Measurements from ENCODE around the gene CSNK2A1. TPM values are rescaled to one million over a fixed set of nuclear protein-coding genes. Genes with fewer than 3 reads are reported as not detected.

Gene CSNK2A1
- total and polyA plus RNA-seq, 3 donors from 2014 or later: 143 to 192 (median 172) TPM

DNA sequence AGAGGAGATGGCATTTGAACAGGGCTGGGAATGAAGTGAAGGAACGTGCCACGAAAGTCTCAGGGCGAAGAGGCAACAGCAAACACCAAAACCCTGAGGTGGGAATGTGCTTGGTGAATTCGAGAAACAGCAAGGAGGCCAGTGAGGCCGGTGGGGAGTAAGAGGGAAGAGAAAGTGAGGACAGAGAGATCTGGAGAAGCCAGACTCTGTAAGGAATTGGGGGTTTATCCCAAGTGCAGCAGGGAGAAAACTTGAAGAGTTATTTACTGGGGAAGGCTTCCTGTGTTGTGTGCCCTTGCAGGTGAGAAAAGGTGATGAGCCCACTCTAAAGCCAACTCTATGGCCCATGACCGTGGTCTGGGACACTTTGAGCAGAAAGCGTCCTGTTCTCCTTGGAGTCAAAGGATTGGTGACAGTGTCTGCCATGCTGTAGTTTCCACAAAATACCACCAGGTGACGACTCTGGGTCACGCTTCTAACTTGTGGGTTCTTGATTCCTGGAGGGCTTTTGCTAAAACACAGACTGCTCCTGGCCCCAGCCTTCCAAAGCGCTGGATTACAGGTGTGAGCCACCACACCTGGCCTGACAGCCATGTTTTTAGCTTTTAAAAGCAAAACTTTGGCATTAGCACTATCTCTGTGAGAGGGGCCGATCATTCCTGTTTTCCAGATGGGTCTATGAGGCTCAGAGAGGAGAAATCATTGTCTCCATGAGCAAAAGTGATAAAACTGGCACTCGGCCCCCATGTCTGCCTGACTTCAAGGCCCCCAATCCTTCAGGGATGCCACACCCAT lies 18.0 kb upstream of the CSNK2A1 start:
- Histone ChIP-seq H3K27ac (no peak overlapping the region), H3K9me3 (no peaks in the 10 kb centered on the region), H3K4me3 (no peak overlapping the region), H3K27me3 (no peaks in the 10 kb centered on the region), H3K4me1 (no peaks in the 10 kb centered on the region), H3K36me3 (ENCODE audit: low read depth, missing control alignments) (no peaks in the 10 kb centered on the region)
- DNase-seq: peak; percentile 80
- peak; percentile 84 to 97 (median 97) for TF ChIP-seq CTCF (IDR thresholded peaks at IDR 0.05)
- no peak for TF ChIP-seq POLR2A (IDR thresholded peaks at IDR 0.05)
- intact Hi-C loops (cut with DNase I; ENCODE audit: low total_unique reads): loop anchor here (5.0 to 10.0 kb wide), 2 partner anchors 86 to 163 kb away; no protein-coding TSS in a partner anchor
- WGBS, 2 donors: 40 to 44% methylated on average over 12 of the region's 12 CpGs

DNA sequence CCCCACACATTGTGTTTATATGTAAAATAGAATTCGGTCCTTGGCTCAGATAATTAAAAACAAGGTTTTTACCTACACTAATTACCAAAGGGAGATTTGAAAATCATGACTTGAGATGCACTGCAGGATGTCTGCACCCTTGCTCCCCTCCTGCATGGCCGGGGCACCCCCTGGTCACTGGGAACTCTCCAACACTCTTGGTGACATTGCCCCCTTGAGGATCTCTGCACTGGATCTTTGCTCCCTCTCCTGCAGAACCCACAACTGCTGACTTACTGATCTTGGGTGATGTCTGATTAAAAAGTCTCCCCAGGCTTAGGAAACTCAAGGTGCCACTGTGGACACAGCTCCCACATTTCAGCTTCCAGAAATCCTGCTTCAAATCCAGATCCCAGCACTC lies 17.1 kb upstream of the CSNK2A1 start:
- H3K36me3 ChIP-seq (ENCODE audit: low read depth, missing control alignments): no peaks in the 10 kb centered on the region
- TF ChIP-seq POLR2A (IDR thresholded peaks at IDR 0.05) (no peak), CTCF (IDR thresholded peaks at IDR 0.05) (no peak)
- H3K4me3 ChIP-seq: no peak overlapping the region
- no peaks in the 10 kb centered on the region for H3K9me3 ChIP-seq
- no peaks in the 10 kb centered on the region for H3K4me1 ChIP-seq
- intact Hi-C loops (cut with DNase I; ENCODE audit: low total_unique reads): loop anchor here (5.0 to 10.0 kb wide), 2 partner anchors 87 to 164 kb away; no protein-coding TSS in a partner anchor
- DNase-seq: no peak
- no peak overlapping the region for H3K27ac ChIP-seq
- 48 to 54% methylated on average over 2 of the region's 2 CpGs for WGBS, 2 donors
- H3K27me3 ChIP-seq: no peaks in the 10 kb centered on the region

DNA sequence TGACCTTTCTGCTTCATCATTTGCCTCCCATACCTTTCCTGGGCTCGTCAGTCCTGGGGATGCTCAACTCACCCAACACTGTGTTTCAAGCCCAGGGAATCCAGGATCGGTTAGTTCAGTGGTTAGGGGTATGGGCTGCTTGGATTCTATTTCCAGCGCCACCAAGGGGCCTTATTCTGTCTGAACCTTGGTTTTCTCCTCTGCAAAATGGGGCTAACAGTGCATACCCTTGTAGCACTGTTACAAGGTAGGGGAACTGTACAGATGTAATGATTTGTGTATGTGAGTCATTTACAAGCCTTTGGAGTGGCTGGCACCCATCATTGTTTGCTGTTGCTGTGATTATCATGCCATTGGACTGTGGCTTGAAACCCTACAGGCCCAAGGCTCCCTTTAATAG lies 14.5 kb upstream of the CSNK2A1 start:
- no peak for DNase-seq
- 90 to 92% methylated on average over 3 of the region's 3 CpGs for WGBS, 2 donors
- Histone ChIP-seq H3K27me3 (no peaks in the 10 kb centered on the region), H3K36me3 (ENCODE audit: low read depth, missing control alignments) (no peaks in the 10 kb centered on the region), H3K4me3 (no peak overlapping the region), H3K4me1 (no peaks in the 10 kb centered on the region), H3K9me3 (no peaks in the 10 kb centered on the region), H3K27ac (no peak overlapping the region)
- intact Hi-C loops (cut with DNase I; ENCODE audit: low total_unique reads): no loop called here
- TF ChIP-seq POLR2A (IDR thresholded peaks at IDR 0.05): no peak

GRCh38 chr20:556984-557383 lies 13.4 kb upstream of the CSNK2A1 start:
- intact Hi-C loops (cut with DNase I; ENCODE audit: low total_unique reads): no loop called here
- no peak for TF ChIP-seq POLR2A (IDR thresholded peaks at IDR 0.05)
- TF ChIP-seq CTCF (IDR thresholded peaks at IDR 0.05): no peak
- H3K27me3 ChIP-seq: no peaks in the 10 kb centered on the region
- no peak overlapping the region for H3K27ac ChIP-seq
- DNase-seq: no peak
- no peak overlapping the region for H3K4me3 ChIP-seq
- H3K4me1 ChIP-seq: no peaks in the 10 kb centered on the region
- H3K9me3 ChIP-seq: no peaks in the 10 kb centered on the region
- H3K36me3 ChIP-seq (ENCODE audit: low read depth, missing control alignments): no peaks in the 10 kb centered on the region
- WGBS, 2 donors: 90 to 100% methylated on average over 2 of the region's 2 CpGs

DNA sequence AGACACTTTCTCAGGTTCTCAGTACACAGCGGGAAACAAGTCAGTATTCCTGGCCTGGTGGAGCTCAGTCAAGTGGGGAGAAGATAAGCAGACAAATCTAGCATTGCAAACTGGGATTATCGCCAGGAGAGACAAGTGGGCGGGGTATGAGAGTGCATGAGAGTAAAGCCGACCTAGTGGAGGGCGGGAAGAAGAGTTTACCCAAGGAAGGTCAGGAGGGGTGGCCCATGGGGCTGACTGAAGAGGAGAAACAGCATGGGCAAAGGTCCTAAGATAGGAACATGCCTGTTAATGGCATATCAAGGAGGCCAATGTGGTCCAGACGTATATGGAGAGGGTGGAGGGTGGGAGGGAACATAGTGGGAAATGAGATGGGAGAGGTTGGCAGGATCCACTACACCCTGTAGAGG lies 12.4 kb upstream of the CSNK2A1 start:
- 46 to 63% methylated on average over 6 of the region's 6 CpGs for WGBS, 2 donors
- intact Hi-C loops (cut with DNase I; ENCODE audit: low total_unique reads): no loop called here
- Histone ChIP-seq H3K27ac (no peak overlapping the region), H3K4me1 (no peaks in the 10 kb centered on the region), H3K4me3 (no peak overlapping the region), H3K27me3 (no peaks in the 10 kb centered on the region), H3K36me3 (ENCODE audit: low read depth, missing control alignments) (no peaks in the 10 kb centered on the region), H3K9me3 (no peaks in the 10 kb centered on the region)
- no peak for TF ChIP-seq CTCF (IDR thresholded peaks at IDR 0.05)
- no peak for TF ChIP-seq POLR2A (IDR thresholded peaks at IDR 0.05)
- DNase-seq: no peak

Measured in testis (tissue), 3 donors.